ENCODE results near the gene LMAN1.

DNA sequence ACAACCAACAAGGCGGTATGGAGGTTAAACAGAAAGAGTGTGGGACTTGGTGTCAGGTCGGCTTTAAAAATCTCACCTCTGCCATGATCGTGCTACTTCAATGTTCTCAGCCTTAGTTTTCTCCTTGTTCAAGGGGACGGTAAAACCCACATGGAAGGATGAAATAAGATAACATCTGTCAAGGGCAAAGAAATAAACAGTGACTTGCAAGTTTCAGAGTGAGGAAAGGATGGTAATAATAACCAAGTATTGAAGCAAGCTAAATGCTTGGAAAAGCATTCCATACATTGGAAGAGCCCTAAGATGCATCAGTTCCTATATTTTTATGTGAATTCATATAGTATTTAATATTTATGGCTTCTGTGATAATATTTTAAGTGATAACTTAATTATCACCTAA lies 29.8 kb upstream of the LMAN1 start:
- TF ChIP-seq, protein P1, sequence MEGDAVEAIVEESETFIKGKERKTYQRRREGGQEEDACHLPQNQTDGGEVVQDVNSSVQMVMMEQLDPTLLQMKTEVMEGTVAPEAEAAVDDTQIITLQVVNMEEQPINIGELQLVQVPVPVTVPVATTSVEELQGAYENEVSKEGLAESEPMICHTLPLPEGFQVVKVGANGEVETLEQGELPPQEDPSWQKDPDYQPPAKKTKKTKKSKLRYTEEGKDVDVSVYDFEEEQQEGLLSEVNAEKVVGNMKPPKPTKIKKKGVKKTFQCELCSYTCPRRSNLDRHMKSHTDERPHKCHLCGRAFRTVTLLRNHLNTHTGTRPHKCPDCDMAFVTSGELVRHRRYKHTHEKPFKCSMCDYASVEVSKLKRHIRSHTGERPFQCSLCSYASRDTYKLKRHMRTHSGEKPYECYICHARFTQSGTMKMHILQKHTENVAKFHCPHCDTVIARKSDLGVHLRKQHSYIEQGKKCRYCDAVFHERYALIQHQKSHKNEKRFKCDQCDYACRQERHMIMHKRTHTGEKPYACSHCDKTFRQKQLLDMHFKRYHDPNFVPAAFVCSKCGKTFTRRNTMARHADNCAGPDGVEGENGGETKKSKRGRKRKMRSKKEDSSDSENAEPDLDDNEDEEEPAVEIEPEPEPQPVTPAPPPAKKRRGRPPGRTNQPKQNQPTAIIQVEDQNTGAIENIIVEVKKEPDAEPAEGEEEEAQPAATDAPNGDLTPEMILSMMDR (IDR thresholded peaks at IDR 0.05; ENCODE audit: poor library complexity): no peak
- TF ChIP-seq EZH2 (IDR thresholded peaks at IDR 0.05; ENCODE audit: borderline replicate concordance) (no peak), EZH2phosphoT487 (IDR thresholded peaks at IDR 0.05; ENCODE audit: low read depth, severe bottlenecking, unreplicated experiment) (no peak)

Data from hepatocyte (in vitro differentiated cells).